GM18868 (cell line): ENCODE results near the gene LEKR1.
"Not testable (repeated sequence)": the region's sequence is repeated elsewhere in the genome, so short reads cannot be mapped to it uniquely, and the experiment has no call there.

Source experiments
- ATAC-seq: cut with Tn5 transposase; IDR thresholded peaks from one replicate; pipeline ENCODE4 v1.9.1; 2021; ENCODE audit warnings: mild to moderate bottlenecking, moderate library complexity; ENCODE audit not compliant: unreplicated experiment

The LEKR1 gene

DNA sequence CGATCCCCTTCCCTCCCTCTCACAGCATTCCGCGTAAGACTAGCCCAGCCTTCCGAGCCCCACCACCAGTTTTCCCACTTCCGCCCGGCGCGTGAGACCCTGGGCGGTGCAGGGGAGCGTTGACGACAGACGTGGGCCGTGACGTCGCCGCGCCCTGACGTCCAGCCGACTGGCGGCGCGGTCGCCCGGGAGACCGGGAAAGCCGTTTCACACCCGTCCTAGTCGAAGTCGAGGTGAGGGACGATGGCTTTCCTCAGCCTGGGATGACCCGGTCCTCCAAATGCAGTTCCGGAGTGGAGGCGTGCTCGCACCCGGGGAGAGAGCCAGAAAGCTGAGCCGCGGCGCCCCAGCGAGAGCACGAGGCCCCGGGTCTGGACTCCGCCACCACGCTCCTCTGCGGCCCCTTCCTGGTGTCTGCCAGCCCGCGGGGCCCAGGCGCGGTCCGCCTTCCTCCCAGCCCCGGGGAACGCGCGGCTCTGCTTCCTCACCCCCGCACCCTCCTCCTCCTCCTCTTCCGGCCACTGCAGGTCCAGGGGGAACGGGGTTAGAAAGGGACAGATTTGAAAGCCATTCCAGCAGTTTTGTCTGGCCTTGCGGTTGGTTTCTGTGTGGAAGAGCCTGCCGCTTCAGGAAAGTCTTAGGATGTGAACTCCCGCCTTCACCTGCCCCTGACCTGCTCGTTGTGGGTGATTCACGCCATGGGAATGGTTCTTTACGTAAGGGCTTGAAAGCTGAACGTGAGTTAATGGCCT lies at the start of gene LEKR1:
LEKR1 (plus strand) TSS at position 210 of the 752 bp plus-strand sequence. CDS start 2,977 bp downstream, outside the sequence.
- ATAC-seq, result peak; percentile 92

DNA sequence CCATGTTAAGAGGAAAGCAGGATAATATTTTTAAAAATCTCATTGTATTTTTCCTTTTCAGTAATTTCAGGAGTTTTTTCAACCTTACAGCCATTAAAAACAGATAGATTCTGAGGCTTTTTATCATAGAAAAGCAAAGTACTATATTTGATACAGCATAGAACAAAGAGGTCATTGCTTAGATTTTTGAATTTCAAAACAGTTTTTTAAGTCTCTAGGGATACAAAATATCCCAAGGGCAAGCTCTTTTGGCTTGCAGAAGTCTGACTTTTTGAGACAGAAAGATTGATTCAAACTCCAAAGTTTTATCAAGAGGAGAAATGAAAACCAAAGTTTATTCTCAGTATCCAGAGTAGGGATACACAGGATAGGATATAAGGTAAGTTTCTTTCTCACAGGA lies 49.3 kb upstream of the LEKR1 start:
- ATAC-seq, result no peak

DNA sequence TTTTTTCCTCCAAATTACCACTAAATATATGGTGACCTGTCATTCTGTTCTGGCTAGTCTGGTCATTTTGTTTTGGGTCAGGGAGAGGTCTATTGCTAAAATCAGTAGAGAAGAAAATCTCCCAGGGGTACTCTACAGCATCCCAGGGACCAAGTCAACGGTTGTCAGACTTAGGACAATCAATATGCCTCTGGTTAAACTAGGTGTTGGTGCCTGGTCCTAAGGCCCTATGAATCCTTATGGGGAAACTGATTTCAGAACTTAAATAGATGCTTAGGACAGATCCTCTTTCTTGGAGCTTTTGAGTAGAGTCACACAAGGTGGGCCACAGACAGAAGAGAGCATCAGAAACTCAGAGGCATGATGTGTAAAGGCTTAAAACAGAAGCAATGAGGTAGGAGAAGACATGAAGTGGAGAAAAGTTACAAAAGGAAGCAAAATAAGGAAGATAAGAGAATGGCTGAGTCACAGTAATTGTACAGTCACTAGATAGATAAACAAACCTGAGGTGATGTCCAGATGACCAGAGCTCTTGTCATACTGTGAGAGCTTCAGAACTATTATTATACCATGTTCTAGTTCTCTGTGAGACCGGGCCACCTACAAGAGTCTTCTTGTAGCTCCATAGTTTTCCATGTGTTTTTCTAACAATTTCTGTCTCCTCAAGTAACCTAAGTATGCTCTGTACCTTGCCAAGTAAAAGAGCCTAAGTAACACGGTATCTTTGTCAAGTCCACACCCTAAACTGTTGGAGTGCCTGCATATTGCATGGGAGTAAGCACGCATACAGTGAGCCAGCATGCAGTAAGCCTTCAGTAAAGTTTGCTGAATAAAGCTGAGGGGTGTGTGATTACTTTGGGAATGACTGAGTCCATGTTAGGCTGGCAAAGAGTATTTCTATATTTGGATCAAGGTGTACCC lies 44.6 kb upstream of the LEKR1 start:
- ATAC-seq, result no peak

DNA sequence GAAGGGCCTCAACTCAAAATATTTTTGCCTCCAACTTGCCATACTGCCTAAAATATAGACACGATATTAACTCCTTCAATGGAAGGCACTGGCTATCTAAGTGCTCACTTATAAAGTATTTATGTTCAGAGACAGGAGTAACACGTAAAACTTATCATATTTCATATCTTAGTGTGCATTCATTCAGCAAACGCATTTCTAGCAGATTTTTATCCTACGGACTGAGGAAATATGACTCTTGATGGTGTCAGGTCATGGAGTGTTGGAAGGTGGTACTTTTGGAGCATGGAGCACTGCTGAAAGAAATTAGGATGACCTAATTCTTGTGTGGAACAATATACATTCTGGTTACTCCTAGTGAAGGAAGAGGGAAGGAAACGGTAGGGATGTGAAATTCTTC lies 43.8 kb upstream of the LEKR1 start:
- no peak for ATAC-seq

DNA sequence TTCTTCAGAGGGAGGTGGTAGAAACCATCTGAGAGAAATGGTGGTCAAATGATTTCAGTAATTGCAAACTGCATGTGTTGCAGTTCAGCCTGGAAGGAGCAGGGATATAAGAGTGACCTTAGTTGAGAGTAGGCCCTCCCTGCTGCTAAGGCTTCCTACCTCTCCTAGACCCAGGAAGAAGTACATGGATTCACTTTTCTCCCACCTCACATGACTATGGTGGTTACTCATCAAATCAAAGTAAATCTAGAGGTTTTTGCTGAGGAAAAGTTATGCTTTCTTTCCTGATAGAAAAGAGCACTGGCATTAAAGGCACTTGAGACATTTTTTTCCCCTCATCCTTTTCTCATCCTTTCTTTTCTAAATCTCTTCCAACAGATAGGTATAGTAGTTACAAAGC lies 43.2 kb upstream of the LEKR1 start:
- ATAC-seq, result no peak

DNA sequence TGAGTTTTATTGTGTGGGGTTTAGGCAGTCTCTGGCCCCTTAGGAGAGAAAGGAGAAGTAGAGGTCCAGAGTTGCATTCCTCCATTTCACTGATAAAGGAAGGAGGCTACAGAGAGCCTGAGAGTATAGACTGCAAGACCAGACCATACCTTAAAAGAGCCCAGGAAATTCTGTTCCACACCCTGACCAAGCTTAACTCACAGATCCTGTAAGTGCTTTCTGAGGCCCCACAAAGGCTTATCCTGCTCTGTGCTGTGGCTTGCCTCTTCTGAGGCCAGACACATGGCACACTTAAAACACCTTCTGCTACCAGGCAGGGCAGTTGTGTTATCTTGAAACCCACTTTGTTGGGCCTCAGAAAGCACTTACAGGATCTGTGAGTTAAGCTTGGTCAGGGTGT lies 39.2 kb upstream of the LEKR1 start:
- no peak for ATAC-seq

DNA sequence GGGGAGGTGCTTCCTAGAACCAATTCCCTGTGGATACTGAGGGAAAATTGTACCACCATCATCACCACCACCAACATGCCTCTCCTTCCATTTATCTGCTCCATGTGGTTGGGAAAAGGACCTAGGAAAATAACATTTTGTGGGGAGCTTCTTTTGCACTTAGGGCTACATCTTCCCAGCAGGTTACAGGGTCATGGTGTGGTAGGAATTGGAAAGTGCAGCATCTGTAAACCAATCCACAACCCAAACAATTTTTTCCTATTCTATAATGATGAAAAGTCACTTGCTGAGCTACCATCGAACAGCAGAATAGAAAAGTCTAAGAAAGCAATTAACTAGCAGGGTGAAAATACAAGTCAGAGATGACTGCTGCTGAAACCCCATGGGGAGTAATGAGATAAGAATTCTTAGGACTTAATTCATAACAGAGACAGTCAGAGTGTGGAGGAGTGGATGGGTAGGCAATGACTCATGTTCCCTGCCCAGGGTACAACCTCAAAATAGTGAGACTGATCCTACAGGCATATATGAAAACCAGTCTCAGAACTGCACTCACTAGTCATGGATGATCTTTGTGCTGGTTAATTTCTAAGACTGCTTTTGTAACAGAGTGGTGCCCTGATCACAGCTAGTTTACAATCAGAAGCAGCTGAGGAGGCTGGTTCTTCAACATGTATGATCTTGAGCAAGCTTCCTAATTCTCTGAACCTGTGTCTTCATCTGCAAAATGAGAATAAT lies 38.1 kb upstream of the LEKR1 start:
- peak; percentile 86 for ATAC-seq

DNA sequence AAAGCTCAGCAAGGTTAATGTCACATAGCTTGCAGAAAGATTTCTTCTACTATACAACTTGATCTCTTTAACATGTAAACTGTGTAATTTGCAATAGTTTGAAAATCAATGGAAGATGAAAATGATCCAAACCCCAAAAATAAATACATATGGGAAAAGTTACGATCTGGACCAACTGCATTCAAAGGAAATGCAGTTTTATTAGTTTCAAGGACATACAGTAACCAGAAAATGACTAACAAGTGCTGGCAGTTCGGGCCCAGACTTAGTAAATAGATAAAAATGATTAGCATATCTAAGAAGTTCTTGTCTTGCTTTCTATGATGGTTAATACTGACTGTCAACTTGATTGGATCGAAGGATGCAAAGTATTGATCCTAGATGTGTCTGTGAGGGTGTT lies 37.3 kb upstream of the LEKR1 start:
- ATAC-seq, result no peak

DNA sequence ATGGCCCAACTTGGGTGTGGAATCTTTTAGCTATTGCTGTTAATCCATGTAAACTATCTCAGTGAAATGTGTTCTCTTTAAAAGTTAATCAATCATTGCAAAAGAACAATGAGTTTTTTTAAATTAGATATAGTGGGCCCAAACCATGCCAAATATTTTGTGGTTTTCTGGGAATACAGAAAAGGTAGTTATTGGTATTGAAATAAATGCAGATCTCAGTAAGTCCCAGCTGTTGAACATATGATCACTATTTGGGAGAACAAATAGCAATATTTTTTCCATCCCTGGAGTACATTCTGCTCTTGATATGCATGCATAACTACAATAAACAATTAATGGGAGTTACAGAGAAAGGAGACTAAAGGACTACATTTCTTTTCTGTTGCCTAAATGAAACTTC lies 36.0 kb upstream of the LEKR1 start:
- ATAC-seq, result no peak

DNA sequence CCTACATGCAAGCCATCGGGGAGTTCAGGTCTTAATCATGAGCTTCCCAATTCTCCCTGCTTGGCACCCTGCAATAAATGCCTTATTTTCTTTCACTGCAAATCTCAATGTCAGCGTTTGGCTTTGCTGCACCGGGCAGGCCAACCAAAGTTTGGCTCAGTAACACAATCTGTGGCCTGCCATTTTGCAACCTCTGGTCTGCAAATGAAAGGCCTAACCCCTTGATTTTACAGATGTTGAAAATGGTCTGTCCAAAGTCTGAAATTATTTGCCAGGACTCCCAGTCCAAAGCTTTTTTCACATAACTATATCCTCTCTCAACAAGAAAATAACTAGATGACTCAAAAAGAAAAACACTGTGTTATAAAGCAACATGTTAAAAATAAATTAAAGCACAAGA lies 34.0 kb upstream of the LEKR1 start:
- no peak for ATAC-seq

DNA sequence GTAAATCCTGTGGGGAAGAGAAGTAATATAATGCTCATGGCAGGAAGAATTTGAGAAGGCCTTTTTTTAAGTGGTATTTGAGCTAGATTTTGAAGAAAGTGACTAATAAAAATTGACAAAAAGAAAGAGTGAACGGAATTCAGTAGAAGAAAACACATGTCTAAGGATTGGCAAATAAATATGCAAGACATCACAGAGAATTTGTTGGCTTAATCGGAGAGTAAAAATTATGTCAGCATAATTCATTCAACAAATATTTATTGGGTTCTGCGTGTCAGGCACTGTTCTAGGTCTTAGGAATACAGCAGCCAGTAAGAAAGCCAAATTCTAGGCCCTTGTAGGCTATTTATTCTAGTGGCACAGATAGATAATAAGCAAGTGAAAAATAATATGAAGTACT lies 33.6 kb upstream of the LEKR1 start:
- no peak for ATAC-seq

DNA sequence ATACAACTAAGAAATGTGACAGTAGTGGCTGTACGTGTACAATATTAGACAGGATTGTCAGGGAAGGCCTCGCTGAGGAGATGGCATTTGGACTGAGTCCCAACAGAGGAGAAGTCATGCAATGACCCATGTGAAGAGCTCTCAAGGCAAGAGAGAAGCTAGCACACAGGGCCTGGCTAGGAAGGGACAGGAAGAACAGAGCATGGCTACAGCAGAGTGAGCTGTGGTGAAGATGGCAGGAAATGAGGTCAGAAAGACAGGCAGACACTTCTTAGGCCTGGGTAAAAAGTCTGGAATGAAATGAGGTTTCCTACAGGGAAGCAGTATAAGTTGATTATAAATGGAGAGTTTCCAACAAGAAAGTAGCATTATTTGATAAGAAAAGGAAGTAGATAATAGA lies 33.2 kb upstream of the LEKR1 start:
- no peak for ATAC-seq

DNA sequence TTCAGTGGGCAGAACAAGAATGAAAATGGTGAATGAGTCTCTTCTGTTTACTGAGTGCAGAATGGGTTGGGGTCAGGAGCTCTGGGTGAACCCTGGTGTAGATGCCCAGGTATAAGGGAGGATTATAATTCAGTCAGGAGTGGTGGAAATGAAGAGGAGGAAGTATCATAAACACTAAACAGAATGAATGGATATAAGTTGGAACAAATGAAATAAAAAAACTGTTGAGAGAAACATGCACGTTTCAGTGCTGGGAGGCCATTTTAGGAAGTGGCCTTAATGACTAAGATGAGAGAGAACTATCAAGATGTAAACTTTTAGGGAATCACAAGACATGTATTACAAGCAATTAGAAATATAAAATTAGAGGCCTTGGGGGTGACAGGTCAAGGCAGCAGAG lies 32.8 kb upstream of the LEKR1 start:
- ATAC-seq, result no peak

DNA sequence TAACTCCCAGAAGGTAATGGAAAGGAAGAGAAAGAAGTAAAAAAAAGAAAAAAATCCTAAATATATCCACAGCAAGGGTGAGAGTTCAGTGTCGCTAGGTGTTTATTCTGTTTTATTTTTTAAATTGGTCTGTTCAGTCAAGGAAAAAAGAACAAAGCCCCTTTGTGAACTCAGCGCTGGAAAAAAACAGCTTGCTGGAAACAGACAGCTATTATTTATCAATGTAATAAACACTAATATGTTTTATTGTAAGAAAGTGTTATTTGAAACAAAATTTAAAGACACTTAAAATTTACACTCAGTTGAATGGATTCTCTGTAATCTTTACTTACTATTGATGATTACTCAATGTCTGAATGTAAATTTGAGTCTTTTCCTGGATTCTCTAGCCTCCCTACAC lies 32.3 kb upstream of the LEKR1 start:
- no peak for ATAC-seq

DNA sequence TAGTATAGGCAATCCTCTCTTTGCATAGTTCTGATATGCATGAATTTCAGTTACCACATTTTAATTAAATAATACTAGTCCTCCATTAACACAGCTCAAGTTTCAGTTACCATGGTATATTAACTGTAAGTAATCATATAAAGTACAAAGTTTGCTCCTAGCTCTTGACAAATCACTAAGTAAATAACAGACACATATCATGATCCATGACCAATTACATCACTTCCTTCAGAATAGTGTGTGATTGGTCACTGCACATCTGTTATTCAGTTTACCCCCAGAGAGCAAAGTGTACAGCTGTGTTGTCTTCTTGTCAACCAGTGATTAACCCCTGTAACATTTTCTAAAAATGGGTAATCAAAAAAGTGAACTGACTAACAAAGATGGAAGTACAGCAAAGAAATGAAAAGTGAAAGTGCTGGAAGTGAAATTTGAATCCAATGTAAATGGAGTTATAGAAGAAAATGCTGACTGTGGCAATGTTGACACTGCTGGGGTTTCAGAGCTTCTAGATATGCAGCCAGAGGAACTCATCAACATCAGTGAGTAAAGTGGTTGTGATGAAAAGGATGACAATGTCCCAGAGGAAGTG lies 30.2 kb upstream of the LEKR1 start:
- no peak for ATAC-seq

DNA sequence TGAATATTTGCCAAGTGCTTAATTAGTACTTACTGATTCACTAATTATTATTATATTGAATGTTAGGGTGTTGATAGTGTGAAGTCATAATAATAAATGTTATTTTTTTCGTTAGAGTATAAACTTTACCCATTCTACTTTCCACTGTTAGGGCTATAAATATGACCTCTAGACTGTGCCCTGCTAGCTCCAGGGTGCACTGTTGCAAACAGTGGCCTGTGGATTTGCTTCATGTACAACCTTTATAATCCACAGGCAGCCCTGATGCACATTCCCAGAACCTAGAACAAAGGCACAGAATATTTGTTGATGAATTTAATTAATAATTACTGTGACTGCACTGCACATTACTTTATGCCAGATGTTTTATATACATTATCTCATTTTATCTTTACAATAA lies 28.8 kb upstream of the LEKR1 start:
- no peak for ATAC-seq

DNA sequence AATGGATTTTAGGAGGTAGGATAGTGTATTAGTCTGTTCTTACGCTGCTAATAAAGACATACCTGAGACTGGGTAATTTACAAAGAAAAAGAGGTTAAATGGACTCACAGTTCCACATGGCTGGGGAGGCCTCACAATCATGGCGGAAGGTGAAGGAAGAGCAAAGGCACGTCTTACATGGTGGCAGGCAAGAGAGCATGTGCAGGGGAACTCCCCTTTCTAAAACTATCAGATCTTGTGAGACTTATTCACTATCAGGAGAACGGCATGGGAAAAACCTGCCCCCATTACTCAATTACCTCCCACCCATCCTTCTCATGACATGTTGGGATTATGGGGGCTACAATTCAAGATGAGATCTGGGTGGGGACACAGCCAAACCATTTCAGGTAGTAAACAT lies 25.9 kb upstream of the LEKR1 start:
- not testable (repeated sequence) for ATAC-seq

DNA sequence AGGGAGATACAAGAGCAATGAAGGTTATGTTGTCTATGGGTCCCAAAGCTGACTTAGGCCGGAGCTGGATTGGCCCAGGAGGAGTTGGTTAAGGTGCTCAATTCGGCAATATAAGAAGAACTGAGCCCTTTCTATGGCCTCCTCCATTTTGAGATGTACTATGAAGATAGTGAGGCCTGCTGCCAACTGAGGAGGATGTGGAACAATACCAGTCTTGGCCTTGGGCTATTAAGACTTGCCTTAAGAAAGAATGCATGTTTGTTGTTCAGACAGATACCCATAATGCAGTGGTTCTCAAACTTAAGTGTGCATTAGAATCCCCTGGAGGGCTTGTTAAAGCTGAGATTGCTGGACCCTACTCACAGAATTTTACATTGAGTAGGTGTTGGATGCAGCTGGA lies 24.4 kb upstream of the LEKR1 start:
- no peak for ATAC-seq

DNA sequence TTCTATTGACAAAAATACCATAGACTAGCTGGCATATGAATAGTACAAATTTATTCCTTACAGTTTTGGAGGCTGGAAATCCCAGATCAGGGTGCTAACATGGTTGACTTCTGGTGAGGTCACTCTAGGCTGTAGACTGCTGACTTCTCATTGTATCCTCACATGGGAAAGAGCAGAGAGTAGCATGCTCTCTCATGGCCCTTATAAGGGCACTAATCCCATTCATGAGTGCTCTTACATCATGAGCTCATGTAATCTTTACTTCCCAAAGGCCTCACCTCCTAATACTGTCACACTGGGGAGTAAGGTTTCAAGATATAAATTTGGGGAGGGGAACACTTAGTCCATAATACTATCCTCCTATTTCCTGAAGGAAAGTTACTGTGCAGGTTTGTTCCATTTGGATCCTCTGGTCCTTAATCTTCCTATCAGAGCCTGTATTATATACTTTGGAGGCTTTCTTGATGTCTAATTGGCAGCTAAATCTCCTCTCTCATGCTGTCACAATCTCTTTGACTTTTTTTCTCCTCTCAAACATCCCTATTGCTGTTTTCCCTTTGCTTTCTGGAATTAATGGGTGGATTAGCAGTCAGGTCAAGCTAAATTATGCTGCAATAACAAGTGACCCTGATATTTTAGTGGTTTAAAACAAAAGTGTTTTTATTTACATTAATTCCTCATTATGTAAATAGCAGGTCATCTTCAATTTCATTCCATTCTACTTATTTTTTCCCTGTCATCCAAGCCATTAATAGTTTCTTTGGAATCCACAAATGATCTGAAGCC lies 23.1 kb upstream of the LEKR1 start:
- ATAC-seq, result no peak
